ENCODE data around the gene DPP6.

Gene DPP6

GRCh38 chr7:154423231-154423630 is 371.0 kb downstream of the DPP6 start:
- FAIRE-seq: no peak

DNA sequence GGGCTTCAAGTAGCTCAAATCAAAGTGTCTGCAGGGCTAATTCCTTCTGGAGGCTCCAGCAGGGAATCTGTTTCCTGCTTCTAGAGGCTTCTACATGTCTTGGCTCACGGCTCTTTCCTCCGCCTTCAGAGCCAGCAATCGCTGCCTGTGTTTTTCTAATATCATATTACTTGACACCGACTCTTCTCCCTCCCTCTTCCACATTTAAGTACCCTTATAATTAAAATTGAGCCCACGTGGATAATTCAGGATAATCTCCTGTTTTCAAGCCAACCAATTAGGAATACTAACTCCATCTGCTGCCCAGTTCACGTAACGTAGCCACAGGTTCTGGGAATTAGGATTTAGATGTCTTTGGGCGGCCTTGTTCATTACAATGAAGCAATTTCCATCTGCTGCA is 372.2 kb downstream of the DPP6 start:
- FAIRE-seq: no peak

DNA sequence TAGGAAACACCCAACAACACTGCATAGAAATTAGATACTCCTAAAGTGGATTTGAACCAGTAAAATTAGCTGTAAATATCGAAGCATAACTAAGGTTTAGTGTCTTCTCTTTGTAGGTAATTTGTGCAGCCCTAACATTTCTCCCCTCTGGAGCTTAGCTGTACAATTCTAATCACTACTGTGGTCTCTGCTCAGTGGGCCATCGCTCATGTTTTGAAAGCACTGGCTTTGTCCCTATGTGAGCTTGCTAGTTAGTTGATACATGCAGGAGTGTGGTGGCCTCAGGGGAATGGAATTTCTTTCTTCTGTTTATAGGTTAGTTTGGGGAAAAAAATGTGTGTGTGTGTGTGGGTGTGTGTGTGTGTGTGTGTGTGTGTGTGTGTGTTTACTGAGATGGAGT is 373.1 kb downstream of the DPP6 start:
- no peak for FAIRE-seq

DNA sequence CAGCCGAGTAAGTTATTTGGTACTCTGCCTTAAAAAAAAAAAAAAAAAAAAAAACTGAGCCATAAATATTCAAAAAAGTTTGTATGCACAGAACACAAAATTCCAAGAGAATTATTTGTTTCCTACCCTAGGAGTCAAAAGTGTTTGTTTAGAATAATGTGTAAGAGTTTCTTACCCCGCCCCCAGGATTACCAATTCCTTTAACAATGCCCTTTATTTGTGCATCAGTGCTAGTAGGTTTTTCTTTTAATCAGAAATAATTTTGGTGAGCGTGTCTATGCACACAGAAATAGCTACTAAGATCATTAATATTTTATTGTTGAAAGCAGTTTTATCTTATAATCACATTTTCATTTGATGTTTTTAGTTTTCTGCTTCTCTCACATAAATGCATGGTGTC is 374.6 kb downstream of the DPP6 start:
- FAIRE-seq: no peak

GRCh38 chr7:154427533-154427932 is 375.3 kb downstream of the DPP6 start:
- FAIRE-seq: no peak

GRCh38 chr7:154429666-154430404 is 377.6 kb downstream of the DPP6 start:
- FAIRE-seq: no peak

GRCh38 chr7:154430640-154431039 is 378.4 kb downstream of the DPP6 start:
- no peak for FAIRE-seq

DNA sequence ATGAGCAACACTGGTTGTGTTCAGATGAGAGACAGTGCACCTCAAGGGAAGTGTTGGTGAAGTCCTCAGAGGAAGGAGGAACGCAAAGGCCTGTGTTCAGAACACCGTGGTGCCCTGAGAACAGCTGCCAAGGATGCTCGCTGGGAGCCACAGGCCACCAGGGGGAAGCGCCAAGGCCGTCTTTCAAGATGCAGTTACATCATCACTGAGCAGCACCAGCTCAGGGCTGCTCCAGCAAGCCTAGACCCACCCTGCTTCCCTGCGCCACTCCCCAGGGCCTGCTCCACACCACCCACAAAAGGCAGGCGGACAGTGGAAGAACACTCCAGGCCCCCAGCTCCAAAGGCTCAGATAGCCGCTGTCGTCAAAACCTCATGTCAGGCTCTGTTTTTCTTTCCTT is 378.8 kb downstream of the DPP6 start:
- no peak for FAIRE-seq

DNA sequence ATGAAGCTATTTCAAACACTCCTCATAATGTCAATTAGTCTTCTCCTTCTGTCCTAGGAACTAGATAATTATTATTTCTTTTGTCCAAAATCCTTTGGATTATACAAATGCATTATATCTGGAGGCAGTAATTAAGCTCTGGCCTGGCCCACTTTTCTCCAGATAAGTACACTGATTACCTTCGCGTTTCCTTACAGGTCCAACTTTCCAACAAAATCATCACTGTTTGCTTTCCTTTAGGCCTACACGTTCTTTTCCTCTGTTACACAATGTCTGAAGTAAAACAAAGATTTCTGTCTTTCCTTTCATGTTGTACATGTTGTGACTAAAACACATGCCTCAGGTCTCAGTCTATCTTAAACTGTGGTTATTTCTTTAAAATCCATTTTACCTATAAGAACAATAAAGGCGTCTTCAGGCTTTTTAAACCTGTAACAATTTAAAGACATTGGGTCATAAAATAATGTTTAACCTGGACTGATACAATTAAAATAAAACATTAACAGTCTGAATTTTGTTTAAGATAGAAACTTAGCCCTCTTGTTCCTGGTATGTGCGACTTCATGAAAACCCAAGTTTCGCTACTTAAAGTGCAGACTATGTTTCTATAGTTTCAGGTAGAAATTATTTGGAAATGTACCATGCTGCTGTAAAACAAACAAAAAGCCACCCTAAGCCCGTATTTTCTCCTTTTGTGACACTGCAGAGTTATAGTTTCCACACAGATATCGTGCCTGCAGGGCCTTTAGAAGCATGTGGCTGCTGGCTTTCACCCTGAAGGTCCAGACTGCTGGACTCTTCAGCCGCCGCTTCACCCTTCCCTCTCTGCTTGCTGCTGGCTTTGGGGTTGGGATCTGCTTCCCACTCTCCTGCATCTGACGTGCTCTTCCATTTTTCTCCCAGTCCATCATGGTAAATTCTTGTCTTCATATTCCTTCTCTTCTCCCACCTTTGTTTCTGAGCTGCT is 381.7 kb downstream of the DPP6 start:
- no peak for FAIRE-seq

GRCh38 chr7:154436560-154436959 is 384.4 kb downstream of the DPP6 start:
- no peak for FAIRE-seq

- FAIRE-seq: no peak
Observed at GRCh38 chr7:154437234-154437633, 385.0 kb downstream of the DPP6 start.

GRCh38 chr7:154438571-154439367 is 386.6 kb downstream of the DPP6 start:
- FAIRE-seq: no peak

DNA sequence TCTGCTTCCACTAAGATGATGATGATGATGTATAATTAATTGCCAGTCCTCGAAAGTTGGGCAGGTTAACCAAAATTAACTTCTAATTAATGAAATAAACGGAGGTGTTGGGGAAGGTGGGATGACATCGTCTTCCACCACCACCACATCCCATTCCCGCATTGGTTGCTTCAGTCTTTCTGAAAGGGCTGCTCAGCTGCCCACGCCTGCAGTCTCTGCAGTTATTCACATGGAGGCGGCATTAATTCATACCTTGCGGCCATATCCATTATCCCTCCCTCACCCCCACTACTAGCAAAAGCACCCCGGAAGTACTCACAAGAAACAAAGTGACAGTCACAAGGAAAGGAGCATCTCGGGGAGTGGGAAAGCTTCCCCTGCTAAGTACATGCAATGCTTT is 387.9 kb downstream of the DPP6 start:
- FAIRE-seq: no peak

DNA sequence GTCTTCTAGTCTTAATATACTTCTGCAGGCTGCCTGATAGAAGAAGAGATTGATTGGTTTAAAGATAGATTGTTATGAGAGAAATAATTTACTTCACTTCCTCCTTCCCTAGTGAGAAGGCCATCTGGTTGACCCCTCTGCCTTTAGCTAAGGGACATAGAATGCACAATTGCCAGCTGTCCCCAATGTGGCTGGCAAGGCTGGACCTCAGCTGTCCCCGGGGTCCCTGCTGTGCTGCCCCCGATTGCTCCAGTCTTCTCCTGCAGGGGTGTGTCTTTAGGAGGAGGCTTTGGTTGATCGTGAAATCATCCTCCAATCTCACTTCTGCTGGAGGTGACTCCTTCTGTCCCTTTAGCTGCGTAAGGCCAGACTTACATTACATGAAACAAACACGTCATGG is 388.5 kb downstream of the DPP6 start:
- no peak for FAIRE-seq

- no peak for FAIRE-seq
Observed at GRCh38 chr7:154441811-154442210, 389.6 kb downstream of the DPP6 start.

DNA sequence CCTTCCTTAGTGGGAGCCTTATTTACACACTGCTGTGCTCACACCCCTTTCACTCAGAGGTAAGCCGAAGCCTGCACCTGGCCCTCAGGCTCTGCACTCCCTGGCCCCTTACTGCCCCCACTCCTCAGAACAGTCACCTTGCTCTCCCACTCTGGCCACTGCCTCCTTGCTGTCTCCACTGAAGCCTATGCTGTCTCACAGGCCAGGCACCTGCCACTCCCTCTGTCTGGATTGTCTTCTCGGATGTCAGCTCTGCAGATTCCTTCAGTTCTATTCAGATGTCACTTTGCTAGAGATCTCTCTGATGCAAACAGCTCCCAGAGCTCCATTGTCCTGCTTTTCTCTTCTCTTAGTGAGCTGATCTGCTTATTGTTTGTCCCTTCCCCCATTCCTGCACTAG is 390.7 kb downstream of the DPP6 start:
- no peak for FAIRE-seq

DNA sequence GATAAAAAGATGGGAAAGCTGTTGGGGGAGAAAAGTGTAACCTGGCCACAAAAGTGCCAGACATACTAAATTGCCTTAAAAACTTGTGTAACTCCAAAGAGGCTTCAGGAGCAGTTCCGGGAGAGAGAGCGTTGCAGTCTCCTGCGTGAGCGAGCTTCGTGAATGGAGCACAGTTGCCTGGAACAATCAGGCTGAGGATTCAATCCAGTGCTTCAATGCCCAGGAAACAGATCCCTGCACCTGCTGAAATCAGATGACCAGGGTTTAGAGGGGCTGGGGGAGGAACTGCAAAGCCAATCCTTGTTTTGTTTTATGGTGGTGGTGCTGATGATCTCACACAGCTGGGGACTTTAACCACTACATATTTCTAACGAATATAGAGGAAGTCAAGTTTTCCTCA is 398.3 kb downstream of the DPP6 start:
- no peak for FAIRE-seq

- no peak for FAIRE-seq
Observed at GRCh38 chr7:154451480-154452457, 399.6 kb downstream of the DPP6 start.

GRCh38 chr7:154463794-154464193 is 411.6 kb downstream of the DPP6 start:
- FAIRE-seq: no peak

- FAIRE-seq: no peak
Observed at GRCh38 chr7:154469652-154470051, 417.5 kb downstream of the DPP6 start.

DNA sequence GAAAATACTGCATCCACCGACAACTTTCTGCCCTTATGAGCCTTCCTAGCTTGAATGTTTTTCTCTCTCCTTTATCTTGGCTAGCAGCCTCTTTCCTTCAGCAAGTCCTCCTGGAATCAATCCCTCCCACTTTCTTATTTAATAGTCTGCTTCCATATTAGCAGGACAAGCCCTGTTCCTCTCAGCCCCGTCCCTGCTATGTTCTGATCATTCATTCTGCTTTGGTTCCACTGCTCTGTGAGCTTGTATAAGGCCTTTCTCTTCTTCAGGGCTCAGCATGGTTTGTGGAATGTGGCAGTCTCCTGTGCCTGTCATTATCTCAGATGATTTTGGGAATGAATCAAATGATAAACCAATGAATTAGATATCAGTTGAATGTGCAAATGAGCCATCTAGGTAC is 420.1 kb downstream of the DPP6 start:
- no peak for FAIRE-seq

- no peak for FAIRE-seq
Observed at GRCh38 chr7:154473360-154473759, 421.2 kb downstream of the DPP6 start.

Data from G401.6 (cell line).